Esophagus squamous epithelium (tissue), 5 donors: Measurements from ENCODE around the gene ALPL. TPM values are rescaled to one million over a fixed set of nuclear protein-coding genes. Genes with fewer than 3 reads are reported as not detected.

Source experiments
- DNase-seq: peaks from one replicate; lab custom pipeline; 2025; lab: John Stamatoyannopoulos, UW
- H3K27ac ChIP-seq, 4 donors: fragments of 200-600 bp; sonication (generic); one replicate each; pipeline ENCODE4 v1.5.1; 2016 to 2019; ENCODE audit warnings: mild to moderate bottlenecking in 1 of 4
- H3K27me3 ChIP-seq, 4 donors: fragments of 200-600 bp; sonication (generic); 1 replicate in 3 of 4; 2 replicates in 1 of 4; pipeline versions ENCODE4 v1.5.1 to v1.6.0; 2017 to 2021; ENCODE audit warnings: antibody characterized with exemption in 1 of 4
- H3K36me3 ChIP-seq, 3 donors: fragments of 200-600 bp; sonication (generic); one replicate each; pipeline ENCODE4 v1.5.1; 2016 to 2019
- H3K4me1 ChIP-seq, 3 donors: fragments of 200-600 bp; sonication (generic); one replicate each; pipeline ENCODE4 v1.5.1; 2017 to 2019
- H3K4me3 ChIP-seq, 4 donors: fragments of 200-600 bp; sonication (generic); 1 replicate in 3 of 4; 2 replicates in 1 of 4; pipeline ENCODE4 v1.5.1; 2016 to 2019; ENCODE audit warnings: mild to moderate bottlenecking in 2 of 4, moderate library complexity in 1 of 4
- H3K9me3 ChIP-seq, 3 donors: fragments of 200-600 bp; sonication (generic); one replicate each; pipeline ENCODE4 v1.5.1; 2016 to 2019
- POLR2A ChIP-seq, 4 donors: fragments of 450-650 bp; IDR thresholded peaks; one replicate each; pipeline ENCODE4 v1.6.1; 2017; ENCODE audit warnings: antibody characterized with exemption in 4 of 4, mild to moderate bottlenecking in 4 of 4, moderate library complexity in 3 of 4
- WGBS, 2 donors: methylation state at CpG; one replicate each; pipeline ENCODE4 v1.1.5; 2018; 5-methylcytosine and 5-hydroxymethylcytosine counted together
- intact Hi-C: fragments of 100-400 bp; cut with DNase I; formaldehyde crosslinking; loops from one replicate; pipeline ENCODE4 v1.15.0; 2022
- total RNA-seq, 4 donors: library from RNA; depleted of rRNA; stranded (reverse); fragments of >200 nt; gene quantifications; one replicate each; pipeline ENCODE4 v1.1.0, GENCODE V29; 2016
- TF ChIP-seq, protein P1 (sequence below), 6 experiments: fragments of 450-650 bp in 4 of 6; fragments of 200-600 bp in 2 of 6; sonication (generic) in 2 of 6; IDR thresholded peaks; one replicate each; pipeline ENCODE4 v1.5.1; 2016 to 2019; ENCODE audit warnings: antibody characterized with exemption in 6 of 6, mild to moderate bottlenecking in 4 of 6, moderate library complexity in 4 of 6
- donor health status: DM: yes; HTN: yes; CAD: no.

The ALPL gene
- total RNA-seq, 4 donors from 2014 or later: 3.2 to 6.4 (median 4.7) TPM

DNA sequence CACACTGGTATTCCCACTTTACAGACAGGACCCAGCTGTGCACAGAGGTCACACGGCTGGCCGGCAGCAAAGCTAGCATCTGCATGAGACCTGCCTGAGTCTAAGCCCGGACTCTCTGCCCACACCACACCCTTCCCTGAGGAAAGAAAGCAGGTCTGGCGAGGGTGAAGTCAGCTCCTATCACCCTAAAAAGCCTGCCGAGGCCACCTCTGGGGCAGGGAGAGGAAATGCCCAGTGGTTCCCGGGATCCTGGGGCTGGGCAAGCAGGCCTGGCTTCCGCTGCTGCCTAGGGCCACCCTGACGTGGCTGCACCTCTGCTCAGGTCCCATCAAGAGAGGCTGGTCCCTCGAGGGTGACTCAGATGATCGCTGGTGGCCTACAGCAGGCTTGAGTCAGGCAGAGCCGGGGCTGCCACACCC, 117.7 kb downstream of the ALPL start:
- 48 to 62% methylated on average over 3 to 9 of the region's 11 CpGs for WGBS, 2 donors
- no peaks in the 10 kb centered on the region for H3K9me3 ChIP-seq
- H3K4me3 ChIP-seq: no peak overlapping the region
- peaks cover 0 to 53% (median 0%) of the 10 kb centered on the region in 4 donors for H3K27me3 ChIP-seq
- peaks cover 9 to 50% (median 16%) of the 10 kb centered on the region in 3 donors for H3K4me1 ChIP-seq
- DNase-seq: no peak
- intact Hi-C loops: no loop called here
- no peaks in the 10 kb centered on the region for H3K36me3 ChIP-seq
- H3K27ac ChIP-seq: peak overlapping the region in 3 of 4 donors; percentile 28 to 67 (median 66)
- TF ChIP-seq, protein P1, sequence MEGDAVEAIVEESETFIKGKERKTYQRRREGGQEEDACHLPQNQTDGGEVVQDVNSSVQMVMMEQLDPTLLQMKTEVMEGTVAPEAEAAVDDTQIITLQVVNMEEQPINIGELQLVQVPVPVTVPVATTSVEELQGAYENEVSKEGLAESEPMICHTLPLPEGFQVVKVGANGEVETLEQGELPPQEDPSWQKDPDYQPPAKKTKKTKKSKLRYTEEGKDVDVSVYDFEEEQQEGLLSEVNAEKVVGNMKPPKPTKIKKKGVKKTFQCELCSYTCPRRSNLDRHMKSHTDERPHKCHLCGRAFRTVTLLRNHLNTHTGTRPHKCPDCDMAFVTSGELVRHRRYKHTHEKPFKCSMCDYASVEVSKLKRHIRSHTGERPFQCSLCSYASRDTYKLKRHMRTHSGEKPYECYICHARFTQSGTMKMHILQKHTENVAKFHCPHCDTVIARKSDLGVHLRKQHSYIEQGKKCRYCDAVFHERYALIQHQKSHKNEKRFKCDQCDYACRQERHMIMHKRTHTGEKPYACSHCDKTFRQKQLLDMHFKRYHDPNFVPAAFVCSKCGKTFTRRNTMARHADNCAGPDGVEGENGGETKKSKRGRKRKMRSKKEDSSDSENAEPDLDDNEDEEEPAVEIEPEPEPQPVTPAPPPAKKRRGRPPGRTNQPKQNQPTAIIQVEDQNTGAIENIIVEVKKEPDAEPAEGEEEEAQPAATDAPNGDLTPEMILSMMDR (IDR thresholded peaks at IDR 0.05): no peak
- TF ChIP-seq POLR2A (IDR thresholded peaks at IDR 0.05): no peak

Other genes starting within 250 kb of the ALPL start
- gene ECE1, start 219.0 kb upstream of the ALPL start, total RNA-seq: 10 to 100 TPM; 11.3 to 42.2 (median 24.1) TPM
- gene NBPF3, start 69.3 kb upstream of the ALPL start, total RNA-seq: 10 to 100 TPM in 1 of 4 donors, 1 to 10 TPM in 3; 3.8 to 10.7 (median 6.6) TPM
- 1 to 10 TPM; 1.9 to 6.8 (median 5.0) TPM for gene RAP1GAP, start 159.9 kb downstream of the ALPL start, total RNA-seq